Activated CD8-positive, alpha-beta T cell treated with anti-CD3 and anti-CD28 coated beads for 36 hours (primary cell): ENCODE data around the gene APLNR. TPM values are rescaled to one million over a fixed set of nuclear protein-coding genes. Genes with fewer than 3 reads are reported as not detected.

ENCODE experiments used
- ATAC-seq: fragments of 200-7000 bp; cut with Tn5 transposase; one replicate; pipeline ENCODE4 v1.10.0; 2021; ENCODE audit warnings: mild to moderate bottlenecking, moderate library complexity
- CTCF ChIA-PET: fragments of 350-600 bp; sonication (Branson Sonifier 250); formaldehyde crosslinking; loops from one replicate; lab custom pipeline; 2021; ENCODE audit warnings: antibody characterized with exemption; lab: Charles Lee
- POLR2A ChIA-PET: fragments of 350-600 bp; sonication (Branson Sonifier 250); formaldehyde crosslinking; loops from one replicate; lab custom pipeline; 2021; ENCODE audit warnings: antibody characterized with exemption; lab: Charles Lee
- DNase-seq: peaks from one replicate; pipeline ENCODE4 v3.0.0-alpha.2; 2020
- H3K27ac Mint-ChIP-seq: one replicate; pipeline ENCODE4 v1.8.0; 2021; ENCODE audit warnings: mild to moderate bottlenecking, mixed read lengths
- H3K27me3 Mint-ChIP-seq: one replicate; pipeline ENCODE4 v1.8.0; 2021; ENCODE audit warnings: mixed read lengths
- H3K36me3 Mint-ChIP-seq: one replicate; pipeline ENCODE4 v1.8.0; 2021; ENCODE audit warnings: low read depth, mixed read lengths
- H3K4me1 Mint-ChIP-seq: one replicate; pipeline ENCODE4 v1.8.0; 2021; ENCODE audit warnings: low read depth, mixed read lengths
- H3K4me3 Mint-ChIP-seq: one replicate; pipeline ENCODE4 v1.8.0; 2021; ENCODE audit warnings: mild to moderate bottlenecking, moderate library complexity, mixed read lengths
- H3K9me3 Mint-ChIP-seq: one replicate; pipeline ENCODE4 v1.8.0; 2021; ENCODE audit warnings: mixed read lengths
- CTCF ChIP-seq: fragments of 200-600 bp; IDR thresholded peaks from one replicate; pipeline ENCODE4 v1.8.0; 2022; ENCODE audit warnings: antibody characterized with exemption, mild to moderate bottlenecking
- intact Hi-C: fragments of 100-400 bp; cut with micrococcal nuclease; formaldehyde crosslinking; loops from one replicate; pipeline ENCODE4 v1.10.0; 2022
- total RNA-seq, 2 experiments: library from RNA; stranded (reverse); gene quantifications; one replicate each; pipeline ENCODE4 v1.2.3, GENCODE V29; 2021

APLNR gene
- total RNA-seq, 2 experiments from 2014 or later, result not detected

- Mint-ChIP-seq H3K9me3 (peaks cover 3% of the 10 kb centered on the region), H3K27ac (no peak overlapping the region), H3K4me1 (no peaks in the 10 kb centered on the region), H3K4me3 (no peak overlapping the region), H3K27me3 (peaks cover 32% of the 10 kb centered on the region), H3K36me3 (no peaks in the 10 kb centered on the region)
- ATAC-seq (no peak), DNase-seq (no peak)
- CTCF ChIA-PET, result interaction anchor here (1.2 to 4.0 kb wide), 5 partner anchors 12 to 410 kb away, joined by 3 to 39 read pairs (median 12); no protein-coding TSS in a partner anchor
- intact Hi-C loops, result no loop called here
- POLR2A ChIA-PET, result no interaction called here
- TF ChIP-seq CTCF, result no peak
These were observed 14.5 kb upstream of the APLNR start for GRCh38 chr11:57251491-57252104.

- TF ChIP-seq CTCF, result no peak
- Mint-ChIP-seq H3K4me1 (no peaks in the 10 kb centered on the region), H3K36me3 (no peaks in the 10 kb centered on the region), H3K27me3 (peaks cover 31% of the 10 kb centered on the region), H3K4me3 (no peak overlapping the region), H3K27ac (no peak overlapping the region), H3K9me3 (peaks cover 3% of the 10 kb centered on the region)
- intact Hi-C loops, result no loop called here
- ATAC-seq, result no peak
- no peak for DNase-seq
- ChIA-PET CTCF (interaction anchor here (1.1 to 4.0 kb wide), 11 partner anchors 12 to 409 kb away, joined by 3 to 73 read pairs (median 10); no protein-coding TSS in a partner anchor), POLR2A (no interaction called here)
These were observed 14.0 kb upstream of the APLNR start for GRCh38 chr11:57251037-57251436.

- CTCF ChIA-PET, result interaction anchor here (0.7 to 4.0 kb wide), 57 partner anchors 8 to 452 kb away, joined by 3 to 73 read pairs (median 4); no protein-coding TSS in a partner anchor
- H3K27me3 Mint-ChIP-seq, result peaks cover 27% of the 10 kb centered on the region
- ATAC-seq, result peak; percentile 60
These were observed 12.6 kb upstream of the APLNR start for GRCh38 chr11:57249384-57250319.

GRCh38 chr11:57248780-57249383 is 11.8 kb upstream of the APLNR start:
- Mint-ChIP-seq H3K27me3 (peaks cover 23% of the 10 kb centered on the region), H3K4me1 (peaks cover 5% of the 10 kb centered on the region), H3K9me3 (no peaks in the 10 kb centered on the region), H3K4me3 (no peak overlapping the region), H3K27ac (no peak overlapping the region), H3K36me3 (no peaks in the 10 kb centered on the region)
- no peak for TF ChIP-seq CTCF
- CTCF ChIA-PET, result interaction anchor here (0.7 to 4.0 kb wide), 50 partner anchors 7 to 407 kb away, joined by 3 to 73 read pairs (median 4); no protein-coding TSS in a partner anchor
- ATAC-seq (peak; percentile 71), DNase-seq (peak; percentile 49)
- intact Hi-C loops, result loop anchor here (2.0 to 5.0 kb wide), 3 partner anchors 132 to 408 kb away; no protein-coding TSS in a partner anchor
- POLR2A ChIA-PET, result interaction anchor here (1.1 kb wide), 1 partner anchor 19 kb away, joined by 3 read pairs; no protein-coding TSS in a partner anchor

More at GRCh38 chr11:57249384-57250319, 12.6 kb upstream of the APLNR start:
- no peak overlapping the region for H3K27ac Mint-ChIP-seq
- intact Hi-C loops, result loop anchor here (2.0 to 5.0 kb wide), 3 partner anchors 132 to 409 kb away; no protein-coding TSS in a partner anchor
- H3K4me1 Mint-ChIP-seq, result peaks cover 3% of the 10 kb centered on the region
- peak; percentile 75 for DNase-seq
- TF ChIP-seq CTCF, result peak; percentile 86
- H3K4me3 Mint-ChIP-seq, result no peak overlapping the region
- H3K9me3 Mint-ChIP-seq, result no peaks in the 10 kb centered on the region
- H3K36me3 Mint-ChIP-seq, result no peaks in the 10 kb centered on the region
- POLR2A ChIA-PET, result interaction anchor here (1.1 kb wide), 1 partner anchor 20 kb away, joined by 3 read pairs; no protein-coding TSS in a partner anchor
